ENCODE data around the gene BARHL2.

Gene BARHL2

DNA sequence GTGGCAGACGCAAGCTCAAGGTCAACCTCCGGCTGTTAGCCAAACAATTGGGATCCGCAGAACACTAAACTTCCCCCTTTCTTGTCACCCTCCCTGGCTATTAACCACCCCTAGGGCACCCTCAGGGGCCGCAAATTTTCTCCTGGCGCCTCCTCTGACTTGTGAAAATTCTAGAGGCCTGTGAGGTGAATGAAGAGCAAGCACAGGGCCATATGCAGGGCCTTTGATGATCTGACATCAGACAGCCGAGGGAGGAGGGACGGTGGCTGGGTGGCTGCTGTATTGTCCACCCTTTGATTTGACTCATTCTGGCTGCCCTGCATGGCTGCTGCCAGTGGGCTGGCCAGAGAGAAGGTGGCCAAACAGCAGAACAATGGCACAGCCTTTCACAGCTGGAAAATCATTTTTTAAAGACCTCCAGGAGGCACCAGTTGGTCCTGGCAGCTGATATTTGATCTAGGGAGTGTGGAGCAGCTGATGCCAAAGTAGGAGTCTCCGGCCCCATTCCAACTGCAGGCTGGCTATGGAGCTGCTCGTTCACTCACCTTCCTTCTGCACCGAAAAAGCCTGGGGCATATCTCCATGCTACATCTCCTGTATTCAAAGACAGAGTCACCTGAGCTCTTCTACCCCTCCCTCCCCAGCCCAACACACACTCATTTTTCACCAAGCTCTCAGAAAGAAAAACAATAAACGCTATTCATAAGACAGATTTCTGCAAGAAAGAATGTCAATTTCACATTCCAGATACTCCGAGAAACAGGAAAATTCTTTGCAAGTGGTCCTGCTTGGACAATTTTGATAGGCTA is 44.9 kb upstream of the BARHL2 start:
- DNase-seq (ENCODE audit: low read depth in 1 of 2, low spot score in 1 of 2) = no peak
- TF ChIP-seq REST (IDR thresholded peaks at IDR 0.05; ENCODE audit: insufficient replicate concordance, low read depth) (no peak), GABPA (IDR thresholded peaks at IDR 0.05; ENCODE audit: low read depth) (no peak), SPI1 (IDR thresholded peaks at IDR 0.05; ENCODE audit: borderline replicate concordance, low read depth) (no peak)
- TF ChIP-seq, protein P1, sequence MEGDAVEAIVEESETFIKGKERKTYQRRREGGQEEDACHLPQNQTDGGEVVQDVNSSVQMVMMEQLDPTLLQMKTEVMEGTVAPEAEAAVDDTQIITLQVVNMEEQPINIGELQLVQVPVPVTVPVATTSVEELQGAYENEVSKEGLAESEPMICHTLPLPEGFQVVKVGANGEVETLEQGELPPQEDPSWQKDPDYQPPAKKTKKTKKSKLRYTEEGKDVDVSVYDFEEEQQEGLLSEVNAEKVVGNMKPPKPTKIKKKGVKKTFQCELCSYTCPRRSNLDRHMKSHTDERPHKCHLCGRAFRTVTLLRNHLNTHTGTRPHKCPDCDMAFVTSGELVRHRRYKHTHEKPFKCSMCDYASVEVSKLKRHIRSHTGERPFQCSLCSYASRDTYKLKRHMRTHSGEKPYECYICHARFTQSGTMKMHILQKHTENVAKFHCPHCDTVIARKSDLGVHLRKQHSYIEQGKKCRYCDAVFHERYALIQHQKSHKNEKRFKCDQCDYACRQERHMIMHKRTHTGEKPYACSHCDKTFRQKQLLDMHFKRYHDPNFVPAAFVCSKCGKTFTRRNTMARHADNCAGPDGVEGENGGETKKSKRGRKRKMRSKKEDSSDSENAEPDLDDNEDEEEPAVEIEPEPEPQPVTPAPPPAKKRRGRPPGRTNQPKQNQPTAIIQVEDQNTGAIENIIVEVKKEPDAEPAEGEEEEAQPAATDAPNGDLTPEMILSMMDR (IDR thresholded peaks at IDR 0.05; ENCODE audit: insufficient read depth, low read length) = no peak
- no peak overlapping the region for H3K4me3 ChIP-seq (replicated peaks; ENCODE audit: insufficient read depth, low read length)
- H3K27ac ChIP-seq (replicated peaks) = no peak overlapping the region
- no peaks in the 10 kb centered on the region for H3K27me3 ChIP-seq (ENCODE audit: insufficient read depth, poor library complexity, severe bottlenecking)

DNA sequence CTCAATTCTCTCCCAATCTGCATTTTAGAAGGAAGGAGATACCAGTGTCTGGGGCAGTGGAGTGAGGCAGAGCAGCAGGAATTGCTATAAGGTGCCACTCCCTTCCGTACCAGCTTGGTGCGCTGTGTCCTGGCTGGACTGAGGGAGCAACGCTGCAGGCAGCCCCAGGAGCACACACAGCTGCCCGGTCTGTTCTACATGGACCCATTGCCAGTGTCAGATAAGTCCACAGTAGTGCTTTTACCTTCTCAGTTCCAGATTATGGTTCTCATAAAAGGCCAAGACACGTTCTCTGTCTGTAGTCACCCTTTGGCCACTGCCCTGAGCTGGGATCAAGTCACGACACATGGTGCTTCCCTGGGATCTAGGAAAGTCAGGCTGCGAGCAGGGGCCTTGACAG is 44.1 kb upstream of the BARHL2 start:
- H3K27me3 ChIP-seq (ENCODE audit: insufficient read depth, poor library complexity, severe bottlenecking) = no peaks in the 10 kb centered on the region
- DNase-seq (ENCODE audit: low read depth in 1 of 2, low spot score in 1 of 2) = no peak
- no peak overlapping the region for H3K27ac ChIP-seq (replicated peaks)
- TF ChIP-seq SPI1 (IDR thresholded peaks at IDR 0.05; ENCODE audit: borderline replicate concordance, low read depth) = no peak
- TF ChIP-seq REST (IDR thresholded peaks at IDR 0.05; ENCODE audit: insufficient replicate concordance, low read depth) = no peak
- TF ChIP-seq, protein P1 (IDR thresholded peaks at IDR 0.05; ENCODE audit: insufficient read depth, low read length) = no peak
- no peak for TF ChIP-seq POLR2AphosphoS5 (IDR thresholded peaks at IDR 0.05; ENCODE audit: low read depth)
- no peak for TF ChIP-seq GABPA (IDR thresholded peaks at IDR 0.05; ENCODE audit: low read depth)
- H3K4me3 ChIP-seq (replicated peaks; ENCODE audit: insufficient read depth, low read length) = no peak overlapping the region

- no peak for DNase-seq (ENCODE audit: low read depth in 1 of 2, low spot score in 1 of 2)
- H3K27ac ChIP-seq (replicated peaks) = no peak overlapping the region
- no peaks in the 10 kb centered on the region for H3K27me3 ChIP-seq (ENCODE audit: insufficient read depth, poor library complexity, severe bottlenecking)
- H3K4me3 ChIP-seq (replicated peaks; ENCODE audit: insufficient read depth, low read length) = no peak overlapping the region
- TF ChIP-seq, protein P1 (IDR thresholded peaks at IDR 0.05; ENCODE audit: insufficient read depth, low read length) = no peak
- TF ChIP-seq REST (IDR thresholded peaks at IDR 0.05; ENCODE audit: insufficient replicate concordance, low read depth) (no peak), POLR2AphosphoS5 (IDR thresholded peaks at IDR 0.05; ENCODE audit: low read depth) (no peak), SPI1 (IDR thresholded peaks at IDR 0.05; ENCODE audit: borderline replicate concordance, low read depth) (no peak), GABPA (IDR thresholded peaks at IDR 0.05; ENCODE audit: low read depth) (no peak)
These were observed 36.5 kb upstream of the BARHL2 start for GRCh38 chr1:90753556-90753955.
